B cell (primary cell): ENCODE data around the gene LRRD1. TPM values are rescaled to one million over a fixed set of nuclear protein-coding genes. Genes with fewer than 3 reads are reported as not detected.
A peak's percentile ranks its signal among the peaks of the same experiment; 100 is the strongest.

ENCODE experiments used
- ATAC-seq: fragments of 200-7000 bp; cut with Tn5 transposase; one replicate; pipeline ENCODE4 v1.10.0; 2021; ENCODE audit warnings: low read depth, mild to moderate bottlenecking, moderate number of reproducible peaks, moderate library complexity
- CTCF ChIA-PET: fragments of 350-600 bp; sonication (Branson Sonifier 250); formaldehyde crosslinking; loops from one replicate; lab custom pipeline; 2021; ENCODE audit warnings: antibody characterized with exemption, inconsistent platforms; lab: Charles Lee
- POLR2A ChIA-PET: fragments of 350-600 bp; sonication (Branson Sonifier 250); formaldehyde crosslinking; loops from one replicate; lab custom pipeline; 2021; ENCODE audit warnings: antibody characterized with exemption; lab: Charles Lee
- DNase-seq: peaks from one replicate; pipeline ENCODE4 v3.0.0; 2013
- H2AFZ ChIP-seq: 2 replicates; pipeline ENCODE4 v1.6.1; 2012; ENCODE audit warnings: mild to moderate bottlenecking, low read depth, low read length; ENCODE audit not compliant: insufficient read depth, poor library complexity, severe bottlenecking
- H3K27ac ChIP-seq, 2 donors: 1 replicate in 1 of 2; 2 replicates in 1 of 2; pipeline ENCODE4 v1.5.1; 2012 to 2013; ENCODE audit warnings: low read length in 2 of 2, mild to moderate bottlenecking in 2 of 2, moderate library complexity in 1 of 2
- H3K27me3 ChIP-seq, 4 experiments: fragments of 200-600 bp in 1 of 4; sonication (generic) in 1 of 4; replicated peaks in 1 of 4; 1 replicate in 2 of 4; 2 replicates in 2 of 4; pipeline versions ENCODE4 v1.6.1 to v1.7.0; 2013 to 2016; ENCODE audit warnings: low read length in 3 of 4, mild to moderate bottlenecking in 2 of 4, mixed read lengths in 1 of 4, moderate library complexity in 1 of 4; ENCODE audit not compliant: insufficient read depth in 4 of 4, control insufficient read depth in 3 of 4; ENCODE audit errors: control extremely low read depth in 1 of 4
- H3K36me3 ChIP-seq, 2 experiments: replicated peaks in 1 of 2; 1 replicate in 1 of 2; 2 replicates in 1 of 2; pipeline versions ENCODE4 v1.6.1 to v1.7.1; 2013; ENCODE audit warnings: low read length in 1 of 2; ENCODE audit not compliant: insufficient read depth in 2 of 2, control insufficient read depth in 1 of 2; ENCODE audit errors: control extremely low read depth in 1 of 2, extremely low read depth in 1 of 2
- H3K4me1 ChIP-seq, 2 donors: fragments of 200-600 bp in 1 of 2; sonication (generic) in 1 of 2; 1 replicate in 1 of 2; 2 replicates in 1 of 2; pipeline versions ENCODE4 v1.5.1 to v1.6.1; 2013 to 2017; ENCODE audit warnings: low read length in 2 of 2; ENCODE audit not compliant: control insufficient read depth in 2 of 2, insufficient read depth in 2 of 2
- H3K4me2 ChIP-seq: replicated peaks from 2 replicates; pipeline ENCODE3; 2012; ENCODE audit warnings: mild to moderate bottlenecking, low read depth, low read length; ENCODE audit not compliant: poor library complexity, severe bottlenecking
- H3K4me3 ChIP-seq, 5 experiments: fragments of 200-600 bp in 1 of 5; sonication (generic) in 1 of 5; 1 replicate in 3 of 5; 2 replicates in 2 of 5; pipeline versions ENCODE4 v1.5.1 to v1.7.0; 2011 to 2016; ENCODE audit warnings: low read length in 4 of 5, mild to moderate bottlenecking in 4 of 5, low read depth in 2 of 5, control low read depth in 1 of 5, moderate library complexity in 1 of 5; ENCODE audit not compliant: insufficient read depth in 1 of 5; ENCODE audit errors: control extremely low read depth in 1 of 5, extremely low read depth in 1 of 5
- H3K79me2 ChIP-seq: fragments of 200-600 bp; sonication (generic); one replicate; pipeline ENCODE4 v1.6.0; 2016; ENCODE audit warnings: low read length; ENCODE audit not compliant: control insufficient read depth, insufficient read depth
- H3K9ac ChIP-seq: fragments of 200-600 bp; sonication (generic); 2 replicates; pipeline ENCODE4 v1.6.1; 2017; ENCODE audit warnings: mild to moderate bottlenecking, low read length, moderate library complexity
- H3K9me3 ChIP-seq, 3 donors: one replicate each; pipeline versions ENCODE4 v1.6.1 to v1.7.1; 2013; ENCODE audit warnings: low read length in 2 of 3; ENCODE audit not compliant: control insufficient read depth in 2 of 3, insufficient read depth in 1 of 3; ENCODE audit errors: control extremely low read depth in 1 of 3
- H4K20me1 ChIP-seq: 2 replicates; pipeline ENCODE4 v1.6.0; 2012; ENCODE audit warnings: mild to moderate bottlenecking, low read length; ENCODE audit not compliant: insufficient read depth, control insufficient read depth, poor library complexity, severe bottlenecking
- H3K27ac Mint-ChIP-seq: one replicate; pipeline ENCODE4 v1.8.0; 2021; ENCODE audit warnings: mixed read lengths
- H3K27me3 Mint-ChIP-seq: one replicate; pipeline ENCODE4 v1.8.0; 2021; ENCODE audit warnings: mixed read lengths
- H3K4me1 Mint-ChIP-seq: one replicate; pipeline ENCODE4 v1.8.0; 2021; ENCODE audit warnings: mixed read lengths
- H3K4me3 Mint-ChIP-seq: one replicate; pipeline ENCODE4 v1.8.0; 2021; ENCODE audit warnings: mixed read lengths
- H3K9me3 Mint-ChIP-seq: one replicate; pipeline ENCODE4 v1.8.0; 2022; ENCODE audit warnings: mixed read lengths; ENCODE audit not compliant: insufficient read depth
- CTCF ChIP-seq: fragments of 200-600 bp; IDR thresholded peaks from one replicate; pipeline ENCODE4 v1.8.0; 2022; ENCODE audit warnings: antibody characterized with exemption, mild to moderate bottlenecking
- EZH2 ChIP-seq: IDR thresholded peaks from 2 replicates; pipeline ENCODE4 v1.6.1; 2012; ENCODE audit warnings: borderline replicate concordance, low read depth, mild to moderate bottlenecking, moderate library complexity, low read length; ENCODE audit not compliant: insufficient read depth, poor library complexity, severe bottlenecking
- WGBS: methylation state at CpG from one replicate; pipeline ENCODE4 v1.1.5; 2013; ENCODE audit warnings: missing lambda C conversion rate; ENCODE audit not compliant: insufficient coverage; 5-methylcytosine and 5-hydroxymethylcytosine counted together
- intact Hi-C: fragments of 100-400 bp; cut with micrococcal nuclease; formaldehyde crosslinking; loops from one replicate; pipeline ENCODE4 v1.10.0; 2022
- polyA plus RNA-seq: library from polyadenylated mRNA; depleted of rRNA; stranded (reverse); fragments of >200 nt; gene quantifications from 2 replicates; pipeline ENCODE4 v1.2.3, GENCODE V29; 2012
- total RNA-seq, 2 donors: library from RNA; stranded (reverse); fragments of 120-200 nt in 1 of 2; gene quantifications; 1 replicate in 1 of 2; 2 replicates in 1 of 2; pipeline versions ENCODE4 v1.2.3 to v1.2.4, GENCODE V29; 2013 to 2022

LRRD1 gene
- total and polyA plus RNA-seq, 2 donors (not counting 1 experiment from before 2014, with no cell fraction given), result 0.03 to 0.17 TPM

- intact Hi-C loops, result loop anchor here (5.0 to 10.0 kb wide), 2 partner anchors 704 to 982 kb away; partner anchors contain the start of genes CDK6 and SAMD9
- H3K27me3 Mint-ChIP-seq, result no peaks in the 10 kb centered on the region
- H4K20me1 ChIP-seq, result peaks cover 4% of the 10 kb centered on the region
- ChIA-PET POLR2A (interaction anchor here (1.6 to 3.0 kb wide), 2 partner anchors 112 to 194 kb away, joined by 4 to 15 read pairs; partner anchors contain the start of genes ANKIB1 and KRIT1), CTCF (interaction anchor here (0.7 to 1.4 kb wide), 8 partner anchors 9 to 692 kb away, joined by 3 to 5 read pairs (median 3); partner anchors contain the start of genes GATAD1, PEX1 and RBM48)
- peak overlapping the region; percentile 86 to 94 (median 90) for H3K4me3 ChIP-seq
- H3K4me1 ChIP-seq, result peaks cover 18 to 27% of the 10 kb centered on the region in 2 donors
- DNase-seq, result no peak
- peak overlapping the region; percentile 100 for H3K27ac Mint-ChIP-seq
- peak overlapping the region; percentile 94 to 98 for H3K27ac ChIP-seq
- no peaks in the 10 kb centered on the region for H3K9me3 Mint-ChIP-seq
- H3K9me3 ChIP-seq, result no peaks in the 10 kb centered on the region
- peaks cover 39% of the 10 kb centered on the region for H3K4me1 Mint-ChIP-seq
- peak overlapping the region; percentile 87 for H3K4me2 ChIP-seq
- peaks cover 54% of the 10 kb centered on the region for H3K79me2 ChIP-seq
- H3K4me3 Mint-ChIP-seq, result peak overlapping the region; percentile 99
- TF ChIP-seq EZH2 (no peak), CTCF (no peak)
- H3K9ac ChIP-seq, result peak overlapping the region; percentile 92
- ATAC-seq, result peak; percentile 7
- H3K27me3 ChIP-seq, result no peaks in the 10 kb centered on the region
- H2AFZ ChIP-seq, result peak overlapping the region; percentile 81
- H3K36me3 ChIP-seq, result peaks cover 2 to 5% of the 10 kb centered on the region in 2 experiments
- 47% methylated on average over 13 of the region's 15 CpGs for WGBS
These were observed 45.7 kb downstream of the LRRD1 start for GRCh38 chr7:92133133-92133736.

- intact Hi-C loops, result loop anchor here (5.0 to 10.0 kb wide), 2 partner anchors 705 to 983 kb away; partner anchors contain the start of genes CDK6 and SAMD9
- WGBS, result no CpG with 5 or more reads among the region's 4 CpGs
- no peak for TF ChIP-seq EZH2
- no peak for TF ChIP-seq CTCF
- Mint-ChIP-seq H3K27me3 (no peaks in the 10 kb centered on the region), H3K4me1 (peaks cover 39% of the 10 kb centered on the region), H3K9me3 (no peaks in the 10 kb centered on the region), H3K27ac (no peak overlapping the region), H3K4me3 (peak overlapping the region; percentile 27)
- H3K36me3 ChIP-seq, result peaks cover 2 to 11% of the 10 kb centered on the region in 2 experiments
- ChIA-PET POLR2A (no interaction called here), CTCF (interaction anchor here (0.7 to 1.4 kb wide), 4 partner anchors 10 to 397 kb away, joined by 3 to 4 read pairs (median 3); partner anchors contain the start of genes PEX1 and RBM48)
- H3K9me3 ChIP-seq, result no peaks in the 10 kb centered on the region
- H2AFZ ChIP-seq, result no peak overlapping the region
- H3K4me2 ChIP-seq, result peak overlapping the region; percentile 87
- H3K27ac ChIP-seq, result no peak overlapping the region
- peaks cover 4% of the 10 kb centered on the region for H4K20me1 ChIP-seq
- no peak overlapping the region for H3K4me3 ChIP-seq
- no peak overlapping the region for H3K9ac ChIP-seq
- ATAC-seq, result no peak
- H3K79me2 ChIP-seq, result peaks cover 54% of the 10 kb centered on the region
- DNase-seq, result no peak
- H3K4me1 ChIP-seq, result peaks cover 18 to 27% of the 10 kb centered on the region in 2 donors
- H3K27me3 ChIP-seq, result no peaks in the 10 kb centered on the region
These were observed 47.1 kb downstream of the LRRD1 start for GRCh38 chr7:92131764-92132330.
